Endothelial cell of umbilical vein (primary cell): ENCODE results near the gene BCR.

Source experiments
- CTCF ChIP-seq, 2 donors: IDR thresholded peaks; 1 replicate in 1 of 2; 2 replicates in 1 of 2; pipeline ENCODE4 v1.5.1; 2011; ENCODE audit warnings: low read length in 2 of 2, mild to moderate bottlenecking in 2 of 2, moderate library complexity in 2 of 2, control low read depth in 1 of 2, inconsistent platforms in 1 of 2, low read depth in 1 of 2; ENCODE audit not compliant: insufficient read depth in 1 of 2; ENCODE audit errors: extremely low read depth in 1 of 2
- EZH2 ChIP-seq: IDR thresholded peaks from 2 replicates; pipeline ENCODE4 v1.6.1; 2012; ENCODE audit warnings: borderline replicate concordance, low read depth, mild to moderate bottlenecking, moderate library complexity, low read length, inconsistent platforms; ENCODE audit not compliant: severe bottlenecking
- JUN ChIP-seq: IDR thresholded peaks from 2 replicates; pipeline ENCODE4 v1.6.1; 2011; ENCODE audit warnings: borderline replicate concordance, low read depth; ENCODE audit not compliant: insufficient read length, insufficient read depth
- MAX ChIP-seq: IDR thresholded peaks from 2 replicates; pipeline ENCODE4 v1.6.1; 2011; ENCODE audit not compliant: insufficient read depth, insufficient read length
- POLR2A ChIP-seq: IDR thresholded peaks from 2 replicates; pipeline ENCODE4 v1.6.1; 2012; ENCODE audit warnings: low read depth, mild to moderate bottlenecking, control low read depth, low read length
- POLR2AphosphoS5 ChIP-seq: IDR thresholded peaks from 2 replicates; pipeline ENCODE4 v1.6.1; 2012; ENCODE audit warnings: low read depth, mild to moderate bottlenecking, control low read depth, low read length, moderate library complexity; ENCODE audit not compliant: insufficient read depth

- TF ChIP-seq CTCF (IDR thresholded peaks at IDR 0.05; ENCODE audit: extremely low read depth in 1 of 2, insufficient read depth in 1 of 2, low read depth in 1 of 2, low read length in 2 of 2) (no peak), MAX (no peak), POLR2AphosphoS5 (no peak), EZH2 (no peak), POLR2A (no peak), JUN (no peak)
These were observed 33.7 kb upstream of the BCR start for GRCh38 chr22:23146478-23147205.
